Activated CD8-positive, alpha-beta memory T cell treated with anti-CD3 and anti-CD28 coated beads, Interleukin-2, amount 50 U/mL, for 24 hours (primary cell): Measurements from ENCODE around the gene P3R3URF.
A peak's percentile ranks its signal among the peaks of the same experiment; 100 is the strongest.

Source experiments
- DNase-seq: peaks from one replicate; pipeline ENCODE4 v3.0.0-alpha.2; 2020; ENCODE audit errors: extremely low read depth

P3R3URF gene

DNA sequence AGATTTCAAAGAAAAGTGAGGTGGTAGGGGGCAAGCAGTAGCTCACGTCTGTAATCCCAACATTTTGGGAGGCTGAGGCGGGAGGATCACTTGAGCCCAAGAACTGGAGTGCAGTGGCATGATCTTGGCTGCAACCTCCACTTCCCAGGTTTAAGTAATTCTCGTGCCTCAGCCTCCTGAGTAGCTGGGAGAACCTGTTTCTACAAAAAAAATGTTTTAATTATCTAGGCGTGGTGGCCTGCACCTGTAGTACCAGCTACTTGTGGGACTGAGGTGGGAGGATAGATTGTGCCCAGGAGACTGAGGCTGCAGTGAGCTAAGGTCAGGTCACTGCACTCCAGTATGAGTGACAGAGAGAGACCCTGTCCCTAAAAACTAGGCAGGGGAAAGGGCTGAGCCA lies 4.0 kb downstream of the P3R3URF start:
- DNase-seq, result no peak

DNA sequence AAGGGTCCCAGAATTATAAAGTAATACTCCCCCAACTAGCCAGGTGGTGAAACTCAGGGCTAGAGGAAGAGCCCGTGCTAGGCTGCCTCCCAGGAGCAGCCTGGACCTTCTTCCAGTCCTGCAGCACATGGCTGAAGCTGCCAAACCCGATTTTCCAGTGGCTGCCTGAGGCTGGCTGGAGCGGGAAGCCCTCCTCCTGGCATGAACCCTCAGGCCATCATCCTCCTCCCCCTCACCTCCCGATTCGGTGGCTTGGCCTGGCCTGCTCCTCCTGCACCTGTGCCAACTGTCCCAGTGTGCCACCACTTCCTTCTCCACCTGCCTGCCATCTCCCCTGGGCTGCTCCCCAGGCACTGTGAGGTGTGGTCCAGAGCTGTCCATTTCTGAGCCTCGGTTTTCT lies 4.4 kb downstream of the P3R3URF start:
- DNase-seq, result no peak

DNA sequence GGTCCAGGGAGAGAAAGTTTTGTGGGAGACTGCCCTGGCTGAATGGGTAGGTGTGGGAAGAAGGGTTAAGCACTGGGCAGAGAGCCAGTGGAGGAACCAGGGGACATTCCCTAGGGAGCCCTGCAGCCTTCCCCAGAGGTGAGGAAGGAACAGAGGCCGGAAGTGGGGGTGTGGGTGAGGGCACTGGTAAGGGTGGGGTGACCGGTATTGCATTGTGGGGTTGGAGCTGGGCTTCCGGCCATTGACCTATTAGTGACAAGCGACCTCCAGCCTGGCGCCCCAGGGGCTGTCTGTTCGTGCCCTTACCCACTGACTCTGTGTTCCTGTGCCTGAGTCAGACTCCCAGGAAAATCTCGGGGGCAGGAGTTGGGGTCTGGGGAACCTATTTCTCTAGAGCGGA lies 4.9 kb downstream of the P3R3URF start:
- no peak for DNase-seq

DNA sequence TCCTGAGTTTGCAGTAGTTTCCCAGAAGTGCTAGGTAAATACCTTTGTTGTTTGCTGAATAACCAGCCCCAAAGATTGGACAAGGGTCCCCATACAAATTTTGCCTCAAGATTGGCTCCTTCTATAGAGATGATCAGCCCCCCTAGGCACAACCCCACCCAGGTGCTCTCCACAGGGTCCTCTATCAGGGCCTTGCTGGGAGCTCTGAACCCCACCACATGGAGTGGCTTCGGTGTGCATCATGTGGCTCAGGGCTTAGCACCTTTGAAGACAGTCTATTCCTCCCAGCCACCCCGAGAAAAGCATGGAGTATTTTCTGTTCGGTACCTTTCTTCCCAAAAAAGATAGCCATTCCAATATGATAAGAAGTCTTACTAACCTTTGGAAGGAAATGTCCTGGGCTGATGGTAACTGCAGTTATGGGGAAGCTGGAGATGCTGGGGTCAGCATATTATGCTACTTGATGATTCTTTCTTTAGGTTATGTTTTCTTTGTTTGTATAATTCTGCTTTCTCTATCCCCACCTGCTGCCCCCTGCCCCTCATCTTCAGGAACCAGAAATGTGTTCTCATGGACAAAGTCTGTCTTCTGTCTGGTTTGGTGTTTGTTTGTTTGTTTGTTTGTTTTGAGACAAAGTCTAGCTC lies 6.4 kb downstream of the P3R3URF start:
- no peak for DNase-seq

DNA sequence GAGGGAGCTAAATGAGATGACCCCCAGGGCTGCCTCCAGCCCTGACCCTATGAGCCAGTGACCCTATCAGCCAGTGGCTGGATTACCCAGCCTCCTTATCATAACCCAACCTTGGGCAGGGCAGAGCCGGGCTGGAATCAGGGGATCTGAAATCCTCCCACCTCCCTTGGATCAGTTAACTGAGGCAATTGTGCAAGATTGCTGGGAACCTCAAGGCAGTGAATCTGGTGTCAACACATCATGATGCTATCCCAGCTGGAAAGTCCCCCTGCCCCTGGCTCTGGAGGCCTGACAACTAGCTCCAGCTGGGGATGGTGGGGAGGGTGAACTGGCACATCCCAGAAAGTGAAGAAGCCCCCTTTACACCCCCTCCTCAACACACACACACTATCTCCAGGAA lies 7.8 kb downstream of the P3R3URF start:
- no peak for DNase-seq

DNA sequence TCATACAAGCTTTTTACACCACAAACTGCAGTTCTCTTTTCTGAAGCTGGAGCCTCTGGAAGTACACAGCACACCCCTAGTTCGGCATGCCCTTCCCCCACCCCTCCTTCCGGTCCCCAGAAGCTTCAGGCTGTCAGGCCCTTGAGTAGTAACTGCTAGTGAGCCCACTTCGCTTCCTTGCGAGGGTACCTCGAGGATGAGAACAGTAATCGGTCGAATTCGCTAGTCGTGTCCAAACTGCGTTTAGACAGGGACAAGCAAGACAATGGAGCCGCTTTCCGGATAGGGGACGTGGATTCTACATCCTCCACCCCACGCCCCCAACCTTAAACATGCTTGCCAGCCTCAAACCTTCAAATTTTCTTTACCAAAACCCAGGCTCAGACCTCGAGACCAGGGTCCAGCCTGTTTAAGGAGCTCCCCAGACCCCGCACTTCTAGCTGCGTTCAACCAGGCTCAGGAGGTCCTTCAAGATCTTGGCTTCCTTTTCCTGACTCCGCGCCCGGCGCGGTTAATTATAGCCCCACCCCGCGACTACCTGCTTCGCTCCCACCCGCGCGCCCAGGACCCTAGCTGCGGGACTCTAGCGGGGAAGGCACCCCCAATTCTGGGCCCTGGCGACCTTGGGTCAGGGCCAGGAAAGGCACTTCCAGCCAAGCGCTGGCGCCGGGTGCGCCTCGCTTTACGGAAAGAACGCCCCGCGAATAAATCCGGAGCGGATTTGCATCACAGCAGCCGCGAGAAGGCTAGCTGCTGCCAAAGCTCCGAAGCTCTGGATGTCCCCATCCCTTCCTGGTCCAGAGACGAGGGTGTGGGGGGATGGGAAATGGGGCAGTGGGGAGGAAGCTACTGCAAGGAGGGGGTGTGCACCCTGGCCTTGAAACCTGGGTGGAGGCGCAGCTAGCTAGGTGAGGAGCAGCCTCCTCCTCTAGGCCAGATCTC lies 9.5 kb downstream of the P3R3URF start:
- no peak for DNase-seq

DNA sequence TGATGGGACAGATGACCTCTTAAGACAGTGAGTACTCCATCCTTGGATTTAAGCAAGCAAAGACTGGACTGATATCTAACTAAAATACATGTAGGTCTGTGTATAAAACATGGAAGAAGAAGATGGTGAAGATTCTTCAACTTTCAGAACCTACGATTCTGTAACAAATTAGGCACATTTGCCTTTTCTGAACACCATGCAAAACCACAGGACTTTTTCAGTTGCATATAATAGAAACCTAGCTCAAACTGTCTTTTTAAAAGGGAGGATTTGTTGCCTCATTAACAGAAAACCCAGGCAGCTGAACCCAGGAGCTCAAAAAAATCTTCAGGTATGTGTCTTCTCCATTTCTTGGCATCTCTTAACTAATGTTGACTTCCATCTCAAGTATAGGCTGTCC lies 16.1 kb downstream of the P3R3URF start:
- no peak for DNase-seq

DNA sequence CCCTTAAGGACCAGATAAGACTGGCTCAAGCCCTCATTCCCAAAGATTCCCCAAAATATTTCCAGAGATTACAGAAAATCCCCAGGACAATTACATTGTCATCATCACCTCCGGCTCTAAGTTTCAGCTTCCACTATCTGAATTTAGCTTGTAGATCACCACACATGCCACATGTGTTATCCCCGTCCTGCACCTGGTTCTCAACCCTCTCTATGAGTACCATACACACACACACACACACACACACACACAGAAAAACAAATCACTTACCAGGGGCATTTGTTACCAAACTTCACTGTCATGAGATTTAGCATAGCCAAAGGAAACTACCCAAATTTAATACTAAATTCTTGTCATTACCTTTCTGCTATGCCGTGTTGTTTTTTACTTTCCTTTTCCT lies 16.8 kb downstream of the P3R3URF start:
- DNase-seq, result no peak

DNA sequence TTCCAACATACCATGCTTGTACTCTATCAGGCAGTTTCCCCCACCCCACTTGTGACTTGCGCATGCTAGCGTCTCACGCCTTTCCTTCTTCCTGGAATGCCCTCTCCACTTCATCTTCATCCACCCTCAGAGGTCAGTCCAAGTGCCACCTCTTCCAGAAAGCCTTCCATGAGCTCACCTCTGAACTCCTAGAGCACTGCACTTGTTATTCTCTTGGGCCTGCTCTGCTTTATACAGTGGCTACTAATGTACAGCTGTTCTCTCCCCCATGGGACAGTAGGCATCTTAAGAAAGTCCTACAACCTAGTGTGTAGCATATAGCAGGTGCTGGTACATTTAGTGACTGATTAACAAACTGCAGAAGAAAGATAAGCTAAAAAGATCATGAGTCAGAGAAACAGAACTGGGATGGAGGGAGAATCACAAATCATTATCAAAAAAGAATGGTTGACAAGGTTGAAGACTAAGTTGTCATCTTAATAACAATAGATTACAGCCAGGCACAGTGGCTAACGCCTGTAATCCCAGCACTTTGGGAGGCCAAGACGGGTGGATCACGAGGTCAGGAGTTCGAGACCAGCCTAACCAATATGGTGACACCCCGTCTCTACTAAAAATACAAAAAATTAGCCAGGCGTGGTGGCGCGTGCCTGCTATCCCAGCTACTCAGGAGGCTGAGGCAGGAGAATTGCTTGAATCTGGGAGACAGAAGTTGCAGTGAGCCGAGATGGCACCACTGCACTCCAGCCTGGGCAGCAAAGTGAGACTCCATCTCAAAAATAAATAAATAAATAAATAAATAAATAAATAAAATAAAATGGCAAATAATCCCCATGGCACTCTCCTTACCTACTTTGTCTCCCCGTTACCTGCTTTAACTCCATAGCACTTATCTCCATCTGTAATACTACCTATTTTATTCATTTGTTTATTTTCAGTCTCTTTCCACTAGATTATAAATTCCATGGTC lies 17.7 kb downstream of the P3R3URF start:
- DNase-seq, result no peak

DNA sequence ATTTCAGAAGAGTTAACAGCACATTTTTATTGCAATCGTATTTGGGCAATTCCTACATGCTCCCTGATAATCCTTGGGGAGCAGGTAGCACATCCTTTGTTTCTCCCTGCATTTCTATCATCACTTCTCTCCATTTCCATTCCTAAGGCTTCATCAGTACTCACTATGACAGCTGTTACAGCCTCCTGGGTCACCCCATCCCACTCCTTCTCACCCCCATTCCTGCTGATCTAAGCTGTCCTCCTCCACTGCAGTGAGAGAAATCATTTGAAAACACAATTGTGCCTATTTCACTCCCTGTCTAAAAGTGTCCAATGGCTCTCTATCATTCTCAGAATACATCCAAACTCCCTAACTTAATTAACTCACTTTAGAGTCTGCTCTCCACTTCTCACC lies 18.4 kb downstream of the P3R3URF start:
- DNase-seq, result no peak

DNA sequence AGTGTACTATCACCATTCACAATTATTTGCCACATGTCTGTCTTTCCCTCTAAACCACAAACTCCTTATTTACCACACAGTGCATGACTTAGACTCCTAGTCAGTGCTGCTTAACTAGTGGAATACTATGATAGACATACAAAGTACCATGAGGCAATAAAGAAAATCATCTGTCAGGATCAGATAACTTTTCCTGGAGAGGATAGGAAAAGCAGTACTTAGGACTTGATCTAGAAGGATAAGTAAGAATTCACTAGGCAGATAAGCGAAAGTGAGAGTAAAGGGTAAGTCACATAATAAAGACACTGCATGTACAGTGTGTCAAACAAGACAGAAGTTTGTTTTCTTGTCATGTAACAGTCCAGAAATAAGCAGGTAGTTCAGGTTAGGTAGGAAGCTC lies 22.6 kb downstream of the P3R3URF start:
- no peak for DNase-seq

DNA sequence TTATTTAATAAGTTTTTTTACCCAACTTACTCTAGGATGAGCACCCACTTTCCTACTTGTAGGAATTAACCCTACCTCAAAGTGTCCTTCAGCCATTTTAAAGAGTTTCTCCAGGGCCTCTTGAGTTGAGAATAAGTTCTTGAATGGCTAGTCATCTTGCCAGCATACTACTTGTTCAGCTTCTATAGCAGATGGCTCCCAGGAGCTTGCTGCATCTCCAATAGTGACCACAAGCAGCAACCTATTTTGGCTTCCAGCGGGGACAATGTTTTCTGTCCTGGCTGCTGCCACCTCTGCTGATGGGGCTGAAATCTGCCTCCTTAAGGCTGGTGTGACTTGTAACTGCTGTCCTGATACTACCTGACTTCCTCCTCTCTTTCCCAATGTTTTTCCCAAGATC lies 23.1 kb downstream of the P3R3URF start:
- no peak for DNase-seq

DNA sequence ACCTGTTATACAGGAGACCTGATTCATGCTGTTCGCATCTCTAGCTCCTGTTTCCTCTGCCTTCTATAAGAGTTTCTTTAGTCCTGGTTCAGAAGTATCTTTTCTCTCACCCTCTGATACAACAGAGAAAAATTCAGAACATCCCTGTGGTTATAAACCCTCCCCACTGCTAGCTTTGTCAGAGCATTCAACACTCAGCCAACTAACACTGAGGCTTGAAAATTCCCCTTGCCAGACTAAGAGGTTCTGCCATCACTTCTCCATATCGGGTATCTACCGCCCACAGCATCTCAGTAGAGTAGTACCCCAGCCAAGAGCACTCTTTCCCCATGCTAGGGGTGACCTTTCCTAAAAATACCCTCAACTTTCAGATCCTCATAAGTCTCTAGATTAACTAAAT lies 24.3 kb downstream of the P3R3URF start:
- no peak for DNase-seq

DNA sequence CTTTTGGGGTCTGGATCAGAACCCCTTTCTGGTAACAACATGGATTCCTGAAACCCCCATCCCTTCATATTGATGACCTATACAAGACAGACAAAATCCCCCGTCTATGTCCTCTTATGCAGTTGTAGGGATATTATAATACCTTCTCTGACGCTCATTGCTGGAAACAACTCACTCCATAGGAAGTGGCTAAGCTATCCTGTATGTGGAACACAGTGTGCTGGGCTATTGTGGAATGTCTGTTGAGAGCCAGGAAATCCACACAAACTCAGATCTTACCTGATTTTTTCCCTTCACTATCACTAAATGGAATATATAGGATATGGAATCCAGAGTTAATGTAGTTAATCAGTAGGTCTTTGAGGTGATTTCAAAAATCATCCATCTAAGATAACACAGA lies 26.2 kb downstream of the P3R3URF start:
- no peak for DNase-seq

DNA sequence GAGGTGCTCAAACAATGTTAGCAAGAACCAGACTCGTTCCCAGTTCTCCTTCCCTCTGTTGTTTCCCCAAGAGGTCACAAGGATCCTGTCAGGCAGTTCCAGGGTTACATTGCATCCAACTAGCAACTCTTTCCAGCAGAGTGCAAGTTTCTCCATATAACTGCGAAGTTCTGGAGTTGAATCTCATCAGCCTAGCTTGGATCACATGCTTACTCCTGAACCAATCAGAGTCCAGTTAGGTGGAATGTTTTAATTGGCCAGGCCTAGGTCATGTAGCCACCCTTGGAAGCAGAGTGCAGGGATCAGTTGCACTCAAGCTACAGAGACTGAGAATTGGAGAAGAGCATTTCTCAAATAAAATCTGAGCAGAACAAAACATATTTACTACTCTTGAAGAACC lies 28.0 kb downstream of the P3R3URF start:
- DNase-seq, result no peak

DNA sequence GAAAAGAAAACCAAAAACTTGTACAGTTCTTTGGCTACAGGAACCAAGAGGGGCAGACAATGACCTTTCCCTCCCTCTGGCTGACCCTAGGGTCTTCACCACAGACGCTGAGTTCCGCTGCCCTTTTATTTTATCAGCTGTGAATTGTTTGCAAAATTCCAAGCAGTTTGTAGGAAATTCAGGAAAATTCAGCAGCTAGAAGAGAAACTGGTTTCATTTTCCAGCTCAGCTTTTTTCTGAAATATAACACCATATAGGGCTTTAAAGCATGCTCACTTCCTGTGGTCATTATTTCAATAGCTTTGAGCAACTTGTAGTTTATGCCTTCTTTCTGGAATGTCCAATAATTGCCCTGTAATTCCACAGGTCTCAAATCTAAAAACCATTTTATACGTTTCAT lies 38.4 kb downstream of the P3R3URF start:
- DNase-seq, result no peak

DNA sequence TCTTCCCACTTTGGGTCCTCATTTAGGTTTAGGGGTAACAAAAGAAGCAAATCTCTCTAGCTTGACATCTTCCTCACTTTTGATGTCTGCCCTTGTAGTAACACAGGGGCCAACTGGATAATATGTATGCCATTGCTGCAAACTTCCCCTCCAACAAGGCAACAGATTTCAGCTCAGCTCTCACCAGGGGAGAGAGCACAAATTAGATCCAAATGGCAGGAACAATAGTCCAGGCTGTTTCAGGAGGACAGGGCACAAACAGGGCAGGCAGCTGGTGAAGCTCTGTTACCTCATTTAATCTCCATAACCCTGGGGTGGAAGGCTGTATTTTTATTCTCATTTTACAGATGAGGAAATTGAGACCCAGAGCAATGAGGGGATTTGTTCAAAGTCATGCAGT lies 39.6 kb downstream of the P3R3URF start:
- no peak for DNase-seq

DNA sequence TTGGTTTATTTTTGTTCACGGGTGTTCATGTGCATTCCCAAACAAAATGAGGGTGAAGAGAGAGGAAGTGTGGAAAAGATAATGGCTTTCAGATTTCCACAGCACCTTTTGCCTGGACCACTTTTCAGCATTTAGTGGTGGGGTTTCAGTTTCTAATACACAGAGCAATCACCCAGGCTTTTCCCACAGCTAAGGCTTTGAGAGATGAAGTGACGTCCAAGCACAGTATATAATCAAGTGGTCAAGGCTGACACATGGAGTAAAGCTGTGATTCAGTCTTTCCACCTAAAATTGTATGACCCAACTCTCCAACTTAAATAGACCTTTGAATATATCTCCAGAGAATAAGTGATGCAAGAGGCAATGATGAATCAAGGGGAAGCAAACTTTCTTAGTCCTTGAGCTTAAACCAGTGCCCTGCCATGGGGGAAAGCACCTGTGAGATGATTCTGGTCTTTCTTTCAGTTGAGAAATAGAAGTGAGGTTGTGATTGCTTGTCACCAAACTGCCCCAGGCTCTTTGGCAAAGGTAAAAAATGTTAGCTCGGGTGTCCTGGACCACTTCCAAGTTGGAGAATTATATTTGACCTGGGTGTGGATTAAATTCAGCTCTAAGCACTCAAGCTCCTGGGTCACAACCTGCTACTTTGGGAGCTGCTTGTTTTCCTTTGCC lies 41.5 kb downstream of the P3R3URF start:
- DNase-seq, result no peak

DNA sequence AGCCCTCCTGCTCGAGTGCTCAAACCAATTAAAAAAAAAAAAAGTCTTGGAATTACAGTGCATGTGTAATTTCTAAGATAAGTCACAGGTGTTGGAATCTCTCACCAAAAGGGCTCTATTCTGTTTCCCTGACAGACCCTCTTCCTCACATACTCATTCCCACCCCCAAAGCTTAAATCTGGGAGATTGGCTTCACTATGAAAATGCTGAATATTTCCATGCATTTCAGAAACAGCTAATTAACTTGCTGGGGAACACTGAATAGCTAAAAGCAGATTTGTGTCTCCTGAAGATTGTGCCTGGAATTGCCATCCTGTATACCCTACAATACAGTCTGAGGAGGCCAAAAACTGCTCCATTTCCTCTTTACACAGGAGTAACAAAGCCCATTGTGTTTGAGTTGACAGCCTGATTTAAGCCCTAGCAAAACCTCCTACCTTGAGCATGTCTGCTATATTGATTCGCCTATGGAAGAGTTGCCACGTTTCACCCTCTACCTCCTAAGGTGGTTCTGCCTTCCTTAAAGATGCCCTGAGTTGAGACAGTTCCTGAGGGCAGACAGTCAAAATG lies 42.4 kb downstream of the P3R3URF start:
- no peak for DNase-seq

DNA sequence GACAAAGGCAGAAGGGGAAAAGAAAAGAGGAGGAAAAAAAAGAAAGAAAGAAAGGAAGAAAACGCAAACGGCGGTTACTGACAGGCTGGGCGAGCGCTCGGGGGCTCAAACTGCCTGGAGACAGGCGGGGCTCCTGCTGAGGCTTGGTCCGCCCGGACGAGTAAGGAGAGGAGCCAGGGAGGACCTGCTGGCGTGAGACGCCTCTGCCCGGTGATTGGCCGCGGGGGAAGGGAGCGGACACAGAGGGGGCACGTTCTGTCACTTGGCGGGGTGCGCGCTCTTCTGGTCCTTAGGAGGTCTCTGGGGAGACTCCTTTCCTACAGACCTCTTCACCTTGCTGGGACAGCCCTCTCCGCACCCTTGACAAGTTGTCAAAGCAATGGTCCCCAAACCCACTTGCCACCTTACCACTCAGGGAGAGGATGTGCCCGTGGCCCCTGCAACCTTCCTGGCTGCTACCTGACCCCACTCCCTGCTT lies 43.1 kb downstream of the P3R3URF start:
- no peak for DNase-seq

DNA sequence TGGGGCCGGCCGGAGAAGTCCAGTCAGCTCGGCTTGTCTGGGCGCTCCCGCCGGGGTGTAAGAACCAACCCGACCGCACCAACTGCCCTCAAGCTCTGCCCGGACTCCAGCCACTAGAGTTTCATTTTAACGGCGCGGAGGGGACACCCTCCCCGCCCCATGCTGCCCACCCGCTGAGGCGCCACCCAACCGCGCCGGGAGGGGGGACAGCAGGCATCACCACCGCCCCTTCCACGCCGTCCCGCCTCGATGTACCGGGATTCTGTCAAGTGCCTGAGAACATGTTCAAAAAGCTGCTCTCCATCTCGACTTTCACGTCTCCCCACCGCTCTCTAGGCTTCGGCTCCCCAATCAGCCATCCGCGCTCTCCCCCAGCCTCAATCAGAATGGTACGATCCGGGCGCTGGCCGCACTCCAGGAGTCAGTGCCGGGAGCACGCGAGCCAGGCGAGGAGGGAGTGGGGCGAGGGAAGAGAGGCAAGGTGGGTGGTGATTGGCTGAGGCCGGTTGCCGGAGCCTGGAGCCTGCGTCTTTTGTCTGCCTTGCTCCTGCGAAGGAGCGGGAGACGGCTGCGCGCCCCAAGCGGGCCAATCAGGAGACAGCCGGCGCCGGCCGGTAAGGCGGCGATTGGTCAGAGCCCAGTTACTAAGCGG lies 43.6 kb downstream of the P3R3URF start, which contains the start of gene PIK3R3:
PIK3R3 (minus strand) TSS at position 101 of the 652 bp plus-strand sequence. CDS start 677 bp downstream, outside the sequence.
- peak; percentile 80 for DNase-seq
